HEK293 (cell line): ENCODE results near the gene PRTFDC1.

Source experiments
- ATF2 ChIP-seq: fragments of 450-650 bp; formaldehyde crosslinking; IDR thresholded peaks from 2 replicates; pipeline ENCODE4 v1.5.1; 2016; ENCODE audit warnings: missing biosample characterization, missing genetic modification characterization, low read depth
- BCL11A ChIP-seq: fragments of 450-650 bp; formaldehyde crosslinking; IDR thresholded peaks from 2 replicates; pipeline ENCODE4 v1.5.1; 2016; ENCODE audit warnings: low read depth, missing biosample characterization, missing genetic modification characterization
- CTCF ChIP-seq: fragments of 450-650 bp; formaldehyde crosslinking; IDR thresholded peaks from 2 replicates; pipeline ENCODE4 v1.5.1; 2016; ENCODE audit warnings: missing biosample characterization, missing genetic modification characterization
- MZF1 ChIP-seq: fragments of 450-650 bp; formaldehyde crosslinking; IDR thresholded peaks from 2 replicates; pipeline ENCODE4 v1.5.1; 2017; ENCODE audit warnings: missing biosample characterization, missing genetic modification characterization, borderline replicate concordance
- REPIN1 ChIP-seq: fragments of 450-650 bp; formaldehyde crosslinking; IDR thresholded peaks from 2 replicates; pipeline ENCODE4 v1.5.1; 2017; ENCODE audit warnings: missing biosample characterization, missing genetic modification characterization, low read depth
- TRIM28 ChIP-seq: IDR thresholded peaks from 2 replicates; pipeline ENCODE4 v1.6.1; 2011; ENCODE audit warnings: low read length, control low read depth, borderline replicate concordance
- ZBTB1 ChIP-seq: fragments of 450-650 bp; formaldehyde crosslinking; IDR thresholded peaks from 2 replicates; pipeline ENCODE4 v1.5.1; 2016; ENCODE audit warnings: missing biosample characterization, missing genetic modification characterization
- ZBTB20 ChIP-seq: fragments of 450-650 bp; formaldehyde crosslinking; IDR thresholded peaks from 2 replicates; pipeline ENCODE4 v1.5.1; 2016; ENCODE audit warnings: missing biosample characterization, missing genetic modification characterization
- ZFHX2 ChIP-seq: fragments of 450-650 bp; formaldehyde crosslinking; conservative IDR thresholded peaks from 2 replicates; pipeline ENCODE4 v1.5.1; 2016; ENCODE audit warnings: missing biosample characterization, missing genetic modification characterization
- ZNF138 ChIP-seq: fragments of 450-650 bp; formaldehyde crosslinking; IDR thresholded peaks from 2 replicates; pipeline ENCODE4 v1.5.1; 2016; ENCODE audit warnings: missing biosample characterization, missing genetic modification characterization, borderline replicate concordance
- ZNF146 ChIP-seq: fragments of 450-650 bp; formaldehyde crosslinking; IDR thresholded peaks from 2 replicates; pipeline ENCODE4 v1.5.1; 2016; ENCODE audit warnings: missing biosample characterization, missing genetic modification characterization
- ZNF184 ChIP-seq: fragments of 450-650 bp; IDR thresholded peaks from 2 replicates; pipeline ENCODE4 v1.5.1; 2018; ENCODE audit warnings: missing biosample characterization, mild to moderate bottlenecking, missing genetic modification characterization
- ZNF324 ChIP-seq: fragments of 450-650 bp; formaldehyde crosslinking; IDR thresholded peaks from 2 replicates; pipeline ENCODE4 v1.5.1; 2016; ENCODE audit warnings: missing biosample characterization, missing genetic modification characterization
- ZNF521 ChIP-seq: fragments of 450-650 bp; formaldehyde crosslinking; IDR thresholded peaks from 2 replicates; pipeline ENCODE4 v1.5.1; 2017; ENCODE audit warnings: missing biosample characterization, mild to moderate bottlenecking, missing genetic modification characterization

GRCh38 chr10:24854256-24854655 is 98.2 kb downstream of the PRTFDC1 start:
- TF ChIP-seq ZBTB20 (tag by site-specific recombination), result no peak
- TF ChIP-seq CTCF (tag by site-specific recombination), result no peak
- TF ChIP-seq BCL11A (tag by site-specific recombination), result no peak
- TF ChIP-seq ZFHX2, result no peak
- no peak for TF ChIP-seq ZNF138 (tag by site-specific recombination)
- TF ChIP-seq MZF1 (tag by site-specific recombination), result no peak
- no peak for TF ChIP-seq REPIN1 (tag by site-specific recombination)
- no peak for TF ChIP-seq ZNF521
- no peak for TF ChIP-seq ZNF324
- no peak for TF ChIP-seq ZBTB1 (tag by site-specific recombination)
- no peak for TF ChIP-seq TRIM28
- TF ChIP-seq ZNF146, result no peak
- no peak for TF ChIP-seq ATF2 (tag by site-specific recombination)
- no peak for TF ChIP-seq ZNF184 (tag by site-specific recombination)
